Measurements from ENCODE around the gene PRDX6. TPM values are rescaled to one million over a fixed set of nuclear protein-coding genes. Genes with fewer than 3 reads are reported as not detected.

The PRDX6 gene
- total and polyA plus RNA-seq, 2 of the 4 experiments (the other 2 are of a cell fraction): 373 to 426 TPM

GRCh38 chr1:173436841-173437428 lies 40.2 kb upstream of the PRDX6 start:
- TF ChIP-seq RCOR1 (IDR thresholded peaks at IDR 0.05; ENCODE audit: insufficient replicate concordance, low read length): no peak
- no peak for TF ChIP-seq SMC3 (IDR thresholded peaks at IDR 0.05; ENCODE audit: low read depth, low read length)
- no peak for TF ChIP-seq BHLHE40 (IDR thresholded peaks at IDR 0.05; ENCODE audit: low read depth, low read length)
- TF ChIP-seq NFE2L2 (IDR thresholded peaks at IDR 0.05; ENCODE audit: low read depth, low read length): no peak
- no peak for TF ChIP-seq RAD21 (IDR thresholded peaks at IDR 0.05; ENCODE audit: low read length)
- no peak for TF ChIP-seq USF2 (IDR thresholded peaks at IDR 0.05; ENCODE audit: low read depth, low read length)
- no peak for TF ChIP-seq ELK1 (IDR thresholded peaks at IDR 0.05; ENCODE audit: borderline replicate concordance, low read depth, low read length)
- TF ChIP-seq MAZ (IDR thresholded peaks at IDR 0.05; ENCODE audit: borderline replicate concordance, low read depth, low read length): no peak
- no peak for TF ChIP-seq POLR2A (IDR thresholded peaks at IDR 0.05; ENCODE audit: low read depth, low read length)
- TF ChIP-seq CHD1 (IDR thresholded peaks at IDR 0.05; ENCODE audit: low read depth, low read length): no peak
- no peak for TF ChIP-seq CTCF (conservative IDR thresholded peaks at IDR 0.05; ENCODE audit: low read depth, low read length)
- no peak for TF ChIP-seq MXI1 (IDR thresholded peaks at IDR 0.05; ENCODE audit: borderline replicate concordance, low read depth, low read length)
- Histone ChIP-seq H3K4ac (ENCODE audit: low read depth, low read length) (no peak overlapping the region), H3K18ac (ENCODE audit: low read depth, low read length) (no peak overlapping the region), H3K23ac (ENCODE audit: low read depth, low read length) (no peak overlapping the region), H4K20me1 (ENCODE audit: insufficient read depth, low read length) (no peaks in the 10 kb centered on the region), H3K27ac (ENCODE audit: insufficient read depth, low read length) (no peak overlapping the region), H2AK9ac (replicated peaks; ENCODE audit: low read depth, low read length, poor library complexity) (no peak overlapping the region), H2BK120ac (ENCODE audit: low read depth, low read length) (no peak overlapping the region), H3K4me3 (ENCODE audit: insufficient read depth, low read depth, low read length) (no peak overlapping the region), H3K4me1 (ENCODE audit: control insufficient read depth, insufficient read depth, low read length) (no peaks in the 10 kb centered on the region), H4K91ac (ENCODE audit: insufficient read depth, low read depth, low read length) (no peak overlapping the region), H3K4me2 (ENCODE audit: low read depth, low read length) (no peak overlapping the region), H3K9me1 (ENCODE audit: insufficient read depth, low read length) (no peaks in the 10 kb centered on the region), H3K27me3 (ENCODE audit: control insufficient read depth, insufficient read depth, low read length) (no peaks in the 10 kb centered on the region), H3K14ac (replicated peaks; ENCODE audit: low read depth, low read length) (no peak overlapping the region), H3K9ac (ENCODE audit: low read depth, low read length) (no peak overlapping the region), H2BK5ac (ENCODE audit: low read depth, low read length, poor library complexity, severe bottlenecking) (no peak overlapping the region), H3K79me1 (ENCODE audit: low read depth in 1 of 2, low read length in 2 of 2) (0 out of 4 replicates have a peak, but pooled peaks cover 0 to 4% of the 10 kb centered on the region in 2 experiments), H2AK5ac (ENCODE audit: low read depth, low read length) (no peak overlapping the region), H3K56ac (ENCODE audit: extremely low read depth, insufficient read depth, low read length) (no peak overlapping the region), H4K5ac (ENCODE audit: low read depth, low read length) (no peak overlapping the region), H3K9me3 (ENCODE audit: control insufficient read depth, insufficient read depth, low read length) (no peaks in the 10 kb centered on the region), H2AFZ (replicated peaks; ENCODE audit: low read length, poor library complexity) (no peak overlapping the region), H2BK15ac (ENCODE audit: low read depth, low read length) (no peak overlapping the region), H4K8ac (ENCODE audit: low read depth in 2 of 2, low read length in 2 of 2) (no peak overlapping the region), H3K36me3 (ENCODE audit: control insufficient read depth, insufficient read depth, low read length) (0 out of 2 replicates have a peak, but pooled peaks cover 1% of the 10 kb centered on the region), H2BK20ac (ENCODE audit: low read depth, low read length) (no peak overlapping the region)
- 100% methylated on average over 1 of the region's 5 CpGs; no CpG with 5 or more reads in 1 of the 2 experiments for WGBS, 2 experiments (ENCODE audit: extremely low coverage in 2 of 2, insufficient read length in 1 of 2)
- intact Hi-C loops (cut with micrococcal nuclease): loop anchor here (10.0 kb wide), 2 partner anchors 498 to 778 kb away; no protein-coding TSS in a partner anchor
- dilution Hi-C loops (cut with HindIII; ENCODE audit: low sequenced_read_pairs, unreplicated experiment): no loop called here
- no TSS peak for BruUV-seq (replicated peaks)
- no peak for ATAC-seq (ENCODE audit: low read depth)
- in situ Hi-C loops (cut with MboI; ENCODE audit: low sequenced_read_pairs): loop anchor here (10.0 kb wide), 1 partner anchor 388 kb away; the partner anchor contains the start of genes CENPL and DARS2
- ChIA-PET CTCF (no interaction called here), POLR2A (ENCODE audit: unreplicated experiment) (no interaction called here)
- no peak for DNase-seq

Measured in IMR-90 (cell line).